D721Med (cell line): ENCODE measurements around the gene SGCE.

Experiments
- DNase-seq: peaks from one replicate; pipeline ENCODE4 v3.0.0; 2011; ENCODE audit warnings: low spot score; ENCODE audit not compliant: insufficient read length
- FAIRE-seq: peaks from 2 replicates; lab custom pipeline; 2011; peaks lifted over from hg19 to GRCh38; lab: Jason Lieb, UNC
- TF ChIP-seq, protein P1 (sequence below): IDR thresholded peaks from 2 replicates; pipeline ENCODE4 v1.5.1; 2012; ENCODE audit warnings: mild to moderate bottlenecking, control low read depth; ENCODE audit not compliant: insufficient read depth; ENCODE audit errors: missing control alignments

The SGCE gene

DNA sequence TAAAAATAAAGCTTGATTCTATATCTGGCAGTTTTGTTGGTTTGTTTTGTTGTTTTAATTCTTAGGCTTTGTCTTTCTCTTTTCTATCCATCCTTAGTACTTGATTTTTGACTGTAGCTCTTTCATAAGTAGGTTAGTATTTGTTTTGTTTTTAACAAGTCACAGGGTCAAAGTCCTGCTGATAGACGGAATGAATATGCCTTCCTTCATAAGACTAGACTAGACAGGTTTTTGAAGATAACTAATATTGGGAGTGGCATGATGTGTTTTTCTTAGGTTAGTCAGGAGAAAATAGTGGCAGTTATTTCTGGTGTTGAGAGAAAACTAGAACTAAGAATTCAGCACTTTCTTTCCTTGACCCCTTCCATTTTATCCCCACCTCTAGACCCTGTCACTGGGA is 96.0 kb downstream of the SGCE start:
- TF ChIP-seq, protein P1, sequence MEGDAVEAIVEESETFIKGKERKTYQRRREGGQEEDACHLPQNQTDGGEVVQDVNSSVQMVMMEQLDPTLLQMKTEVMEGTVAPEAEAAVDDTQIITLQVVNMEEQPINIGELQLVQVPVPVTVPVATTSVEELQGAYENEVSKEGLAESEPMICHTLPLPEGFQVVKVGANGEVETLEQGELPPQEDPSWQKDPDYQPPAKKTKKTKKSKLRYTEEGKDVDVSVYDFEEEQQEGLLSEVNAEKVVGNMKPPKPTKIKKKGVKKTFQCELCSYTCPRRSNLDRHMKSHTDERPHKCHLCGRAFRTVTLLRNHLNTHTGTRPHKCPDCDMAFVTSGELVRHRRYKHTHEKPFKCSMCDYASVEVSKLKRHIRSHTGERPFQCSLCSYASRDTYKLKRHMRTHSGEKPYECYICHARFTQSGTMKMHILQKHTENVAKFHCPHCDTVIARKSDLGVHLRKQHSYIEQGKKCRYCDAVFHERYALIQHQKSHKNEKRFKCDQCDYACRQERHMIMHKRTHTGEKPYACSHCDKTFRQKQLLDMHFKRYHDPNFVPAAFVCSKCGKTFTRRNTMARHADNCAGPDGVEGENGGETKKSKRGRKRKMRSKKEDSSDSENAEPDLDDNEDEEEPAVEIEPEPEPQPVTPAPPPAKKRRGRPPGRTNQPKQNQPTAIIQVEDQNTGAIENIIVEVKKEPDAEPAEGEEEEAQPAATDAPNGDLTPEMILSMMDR: no peak
- DNase-seq: no peak

DNA sequence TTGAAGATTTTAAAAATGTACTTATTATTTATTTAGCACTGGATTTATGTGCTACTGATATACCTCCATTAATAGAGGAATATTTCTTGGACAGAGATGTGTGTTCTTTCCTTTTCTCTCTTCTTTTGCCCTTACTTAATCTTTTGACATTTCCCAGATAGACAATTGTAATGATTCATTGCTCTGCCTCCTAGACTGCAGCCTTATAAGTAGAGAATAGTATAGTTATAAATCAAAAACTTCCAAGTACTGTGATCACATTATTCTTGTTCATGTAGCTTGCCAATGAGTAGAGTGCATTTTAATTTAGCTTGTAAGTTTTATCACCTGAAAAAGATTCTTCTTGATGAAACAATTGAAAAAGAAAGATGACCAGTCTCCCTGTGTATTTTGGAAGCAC is 98.7 kb downstream of the SGCE start:
- FAIRE-seq (no peak), DNase-seq (no peak)
- TF ChIP-seq, protein P1: no peak

More for the DNA sequence above, 96.0 kb downstream of the SGCE start:
- FAIRE-seq: no peak

GRCh38 chr7:94556028-94556427 is 99.9 kb downstream of the SGCE start:
- DNase-seq (no peak), FAIRE-seq (no peak)
- TF ChIP-seq, protein P1: no peak

DNA sequence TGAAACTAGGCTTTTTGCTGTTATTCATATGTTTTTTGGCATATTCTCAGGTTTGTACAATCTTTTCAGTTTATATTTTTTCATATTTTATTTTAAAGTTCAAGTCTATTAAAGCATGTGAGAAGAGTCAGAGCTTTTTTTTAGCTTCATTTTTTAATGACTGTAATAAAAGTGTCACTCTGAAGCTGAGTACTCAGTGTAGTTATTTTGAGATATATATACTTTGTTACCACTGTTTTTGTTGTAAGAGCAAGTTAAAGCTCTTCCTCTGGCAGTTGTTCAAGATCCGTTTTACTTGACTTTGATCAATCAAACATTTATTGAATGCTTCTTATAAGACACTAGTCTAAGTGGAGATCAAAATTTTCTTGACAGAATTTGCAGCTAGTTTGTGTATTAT is 108.8 kb downstream of the SGCE start:
- FAIRE-seq: no peak

DNA sequence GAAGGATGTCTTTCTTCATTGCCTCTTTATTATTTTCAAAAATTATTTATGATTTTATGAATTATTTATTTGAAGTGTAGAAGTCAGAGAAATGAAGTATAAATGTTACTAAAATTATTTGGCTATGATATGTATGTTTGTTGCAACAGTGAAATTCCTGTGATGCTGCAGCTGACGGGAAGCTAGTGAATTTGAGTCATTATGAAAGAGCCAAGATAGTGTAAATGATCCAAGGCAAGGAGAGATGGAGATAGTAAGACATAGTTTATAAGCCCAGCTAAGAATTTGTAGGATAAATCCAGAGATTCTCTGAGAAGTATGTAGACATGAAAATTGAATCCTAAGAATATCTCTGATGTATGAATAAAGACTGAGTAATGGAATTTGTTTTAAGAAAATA is 115.5 kb downstream of the SGCE start:
- FAIRE-seq (no peak), DNase-seq (no peak)
- TF ChIP-seq, protein P1: no peak

More for the DNA sequence above, 108.8 kb downstream of the SGCE start:
- DNase-seq: no peak
- TF ChIP-seq, protein P1: no peak
